Mesendoderm (in vitro differentiated cells): ENCODE measurements around the gene ACACA.

Experiments used
- DNase-seq: peaks from one replicate; pipeline ENCODE4 v3.0.0; 2013
- H2AK5ac ChIP-seq: 2 replicates; pipeline ENCODE4 v1.6.1; 2013; ENCODE audit warnings: low read length, inconsistent platforms
- H2BK120ac ChIP-seq: 2 replicates; pipeline ENCODE4 v1.6.1; 2013; ENCODE audit warnings: low read depth, mild to moderate bottlenecking, low read length, moderate library complexity, mixed read lengths
- H2BK15ac ChIP-seq: replicated peaks from 2 replicates; pipeline ENCODE4 v1.6.1; 2013; ENCODE audit warnings: low read depth, mild to moderate bottlenecking, moderate library complexity
- H2BK5ac ChIP-seq: 2 replicates; pipeline ENCODE4 v1.6.1; 2013; ENCODE audit warnings: low read length, inconsistent platforms
- H3K18ac ChIP-seq: 2 replicates; pipeline ENCODE4 v1.6.1; 2013; ENCODE audit warnings: mild to moderate bottlenecking, low read length, mixed read lengths
- H3K23ac ChIP-seq: one replicate; pipeline ENCODE4 v1.6.1; 2013; ENCODE audit warnings: low read length
- H3K27ac ChIP-seq: 2 replicates; pipeline ENCODE4 v1.5.1; 2013; ENCODE audit warnings: low read depth, mild to moderate bottlenecking, inconsistent platforms, low read length, moderate library complexity
- H3K27me3 ChIP-seq: 2 replicates; pipeline ENCODE4 v1.6.1; 2013; ENCODE audit warnings: low read length, control low read depth, mild to moderate bottlenecking, inconsistent platforms; ENCODE audit not compliant: insufficient read depth, poor library complexity
- H3K36me3 ChIP-seq: 2 replicates; pipeline ENCODE4 v1.6.1; 2013; ENCODE audit warnings: low read length, inconsistent platforms; ENCODE audit not compliant: control insufficient read depth, insufficient read depth
- H3K4ac ChIP-seq: one replicate; pipeline ENCODE4 v1.6.1; 2013; ENCODE audit warnings: low read depth, mild to moderate bottlenecking, low read length, moderate library complexity
- H3K4me1 ChIP-seq: 2 replicates; pipeline ENCODE4 v1.6.1; 2013; ENCODE audit warnings: low read depth, low read length, inconsistent platforms; ENCODE audit not compliant: control insufficient read depth
- H3K4me2 ChIP-seq: 2 replicates; pipeline ENCODE4 v1.6.1; 2013; ENCODE audit warnings: low read length
- H3K4me3 ChIP-seq: 2 replicates; pipeline ENCODE4 v1.5.1; 2013; ENCODE audit warnings: mild to moderate bottlenecking, low read length
- H3K56ac ChIP-seq: one replicate; pipeline ENCODE4 v1.6.1; 2013; ENCODE audit warnings: low read length
- H3K79me1 ChIP-seq: 2 replicates; pipeline ENCODE4 v1.6.1; 2013; ENCODE audit warnings: low read length, inconsistent platforms
- H3K79me2 ChIP-seq: 2 replicates; pipeline ENCODE4 v1.6.1; 2013; ENCODE audit warnings: mild to moderate bottlenecking, low read length; ENCODE audit not compliant: control insufficient read depth, insufficient read depth
- H3K9ac ChIP-seq: 2 replicates; pipeline ENCODE4 v1.6.1; 2013; ENCODE audit warnings: low read length, inconsistent platforms
- H4K5ac ChIP-seq: one replicate; pipeline ENCODE4 v1.6.1; 2013; ENCODE audit warnings: low read length
- H4K8ac ChIP-seq: one replicate; pipeline ENCODE4 v1.6.1; 2013; ENCODE audit warnings: low read depth, mild to moderate bottlenecking, control low read depth, low read length, moderate library complexity
- WGBS: extraction: QIAGEN DNeasy Blood & Tissue Kit; methylation state at CpG from one replicate; pipeline ENCODE4 v1.1.7; 2013; ENCODE audit warnings: low lambda C conversion rate, missing lambda C conversion rate; ENCODE audit not compliant: insufficient coverage; ENCODE audit errors: extremely low coverage; 5-methylcytosine and 5-hydroxymethylcytosine counted together

ACACA gene

DNA sequence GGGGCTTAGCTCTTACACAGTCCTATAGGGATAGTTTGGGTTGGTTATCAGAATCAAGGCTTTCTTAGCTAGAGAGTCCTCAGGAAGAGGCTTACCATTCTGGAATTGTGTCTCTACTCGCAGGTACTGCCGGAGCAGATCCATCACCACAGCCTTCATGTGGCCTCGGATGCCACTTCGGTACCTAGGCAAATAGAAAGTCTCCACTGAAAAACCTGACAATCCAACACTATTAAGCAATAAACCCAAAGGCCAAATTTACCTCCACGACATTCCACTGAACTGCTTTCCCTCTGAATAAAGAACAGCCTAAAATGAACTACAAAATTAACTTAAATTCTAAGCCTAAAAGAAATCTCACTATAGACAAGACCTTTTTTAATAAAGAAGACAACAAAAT is 166.3 kb downstream of the ACACA start:
- no peak overlapping the region for H3K4me2 ChIP-seq
- no peaks in the 10 kb centered on the region for H3K79me2 ChIP-seq
- H3K27me3 ChIP-seq = no peaks in the 10 kb centered on the region
- H3K23ac ChIP-seq = no peak overlapping the region
- H2BK120ac ChIP-seq = no peak overlapping the region
- H3K18ac ChIP-seq = no peak overlapping the region
- no peak overlapping the region for H3K56ac ChIP-seq
- no peak overlapping the region for H3K27ac ChIP-seq
- no peak overlapping the region for H3K4me3 ChIP-seq
- H3K79me1 ChIP-seq = no peaks in the 10 kb centered on the region
- H3K4me1 ChIP-seq = no peaks in the 10 kb centered on the region
- no peak for DNase-seq
- no peak overlapping the region for H4K8ac ChIP-seq
- no peak overlapping the region for H2BK15ac ChIP-seq
- peaks cover 7% of the 10 kb centered on the region for H3K36me3 ChIP-seq
- no peak overlapping the region for H2AK5ac ChIP-seq
- no peak overlapping the region for H2BK5ac ChIP-seq
- no peak overlapping the region for H3K4ac ChIP-seq
- H3K9ac ChIP-seq = no peak overlapping the region
- WGBS = no CpG with 5 or more reads among the region's 5 CpGs
- H4K5ac ChIP-seq = no peak overlapping the region

DNA sequence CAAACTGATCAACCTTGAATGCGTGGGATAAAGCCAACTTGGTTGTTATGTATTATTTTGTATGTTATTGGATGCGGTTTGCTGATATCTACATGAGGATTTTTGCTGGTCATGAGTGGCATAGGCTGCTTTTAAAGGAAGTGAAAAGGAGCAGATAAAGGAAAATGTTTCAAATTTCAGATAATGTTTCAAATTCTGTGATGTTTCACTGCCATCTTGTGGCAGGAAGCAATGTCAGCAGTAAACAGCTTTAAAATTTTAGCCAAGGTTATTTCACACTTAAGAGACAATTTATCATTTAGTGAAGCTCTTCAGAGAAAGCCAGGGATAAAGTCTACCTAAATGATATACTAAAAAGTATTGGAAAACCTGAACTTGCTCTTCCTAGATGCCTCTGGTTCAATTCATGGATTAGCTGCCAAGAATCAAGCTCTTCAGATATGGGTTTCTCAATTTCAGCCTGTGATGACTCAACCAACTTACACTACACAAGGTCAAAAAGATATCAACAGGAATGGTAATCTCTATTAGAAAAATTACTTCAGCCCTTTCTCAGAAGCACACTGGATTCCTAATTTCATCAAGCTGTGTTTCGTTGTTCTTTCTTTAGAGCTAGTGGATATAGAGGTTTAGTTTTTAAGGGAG is 166.8 kb downstream of the ACACA start:
- no peak overlapping the region for H3K4me2 ChIP-seq
- H3K9ac ChIP-seq = no peak overlapping the region
- no peaks in the 10 kb centered on the region for H3K79me2 ChIP-seq
- no peak overlapping the region for H4K8ac ChIP-seq
- no CpG with 5 or more reads among the region's 3 CpGs for WGBS
- H3K56ac ChIP-seq = no peak overlapping the region
- H3K79me1 ChIP-seq = no peaks in the 10 kb centered on the region
- H2BK15ac ChIP-seq = no peak overlapping the region
- H2AK5ac ChIP-seq = no peak overlapping the region
- H4K5ac ChIP-seq = no peak overlapping the region
- no peak overlapping the region for H3K23ac ChIP-seq
- H3K27me3 ChIP-seq = no peaks in the 10 kb centered on the region
- H3K36me3 ChIP-seq = peaks cover 7% of the 10 kb centered on the region
- DNase-seq = peak; percentile 19
- H2BK120ac ChIP-seq = no peak overlapping the region
- no peak overlapping the region for H3K18ac ChIP-seq
- no peak overlapping the region for H3K4me3 ChIP-seq
- no peak overlapping the region for H3K4ac ChIP-seq
- no peaks in the 10 kb centered on the region for H3K4me1 ChIP-seq
- H3K27ac ChIP-seq = no peak overlapping the region
- no peak overlapping the region for H2BK5ac ChIP-seq

DNA sequence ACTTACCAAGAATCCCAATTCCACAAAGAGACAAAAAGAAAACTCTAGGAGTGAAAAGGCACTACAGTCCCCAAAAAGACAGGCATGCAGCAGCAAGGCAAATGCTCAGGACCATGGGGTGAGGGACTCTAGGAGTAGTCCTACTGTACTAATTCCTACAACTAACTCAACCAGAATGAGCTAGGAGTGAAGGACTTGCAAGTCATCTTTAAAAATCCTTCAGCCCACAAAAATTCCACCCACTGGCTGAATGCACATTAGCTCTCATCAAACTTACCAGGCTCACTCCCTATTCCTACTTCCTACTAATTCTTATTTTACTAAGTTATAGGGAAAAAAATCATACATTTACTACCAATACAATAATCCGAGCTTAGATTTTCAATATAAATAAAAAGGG is 172.5 kb downstream of the ACACA start:
- Histone ChIP-seq H3K27ac (no peak overlapping the region), H3K9ac (no peak overlapping the region), H3K4me3 (no peak overlapping the region), H3K56ac (no peak overlapping the region), H3K36me3 (peaks cover 4% of the 10 kb centered on the region), H3K4me1 (no peaks in the 10 kb centered on the region), H3K18ac (no peak overlapping the region), H3K4me2 (no peak overlapping the region), H2AK5ac (no peak overlapping the region), H3K27me3 (no peaks in the 10 kb centered on the region), H4K5ac (no peak overlapping the region), H2BK5ac (no peak overlapping the region), H2BK120ac (no peak overlapping the region), H2BK15ac (no peak overlapping the region), H3K4ac (no peak overlapping the region), H3K79me2 (no peaks in the 10 kb centered on the region), H3K79me1 (no peaks in the 10 kb centered on the region), H4K8ac (no peak overlapping the region), H3K23ac (no peak overlapping the region)
- DNase-seq = no peak
- 100% methylated on average over 1 of the region's 1 CpG for WGBS

DNA sequence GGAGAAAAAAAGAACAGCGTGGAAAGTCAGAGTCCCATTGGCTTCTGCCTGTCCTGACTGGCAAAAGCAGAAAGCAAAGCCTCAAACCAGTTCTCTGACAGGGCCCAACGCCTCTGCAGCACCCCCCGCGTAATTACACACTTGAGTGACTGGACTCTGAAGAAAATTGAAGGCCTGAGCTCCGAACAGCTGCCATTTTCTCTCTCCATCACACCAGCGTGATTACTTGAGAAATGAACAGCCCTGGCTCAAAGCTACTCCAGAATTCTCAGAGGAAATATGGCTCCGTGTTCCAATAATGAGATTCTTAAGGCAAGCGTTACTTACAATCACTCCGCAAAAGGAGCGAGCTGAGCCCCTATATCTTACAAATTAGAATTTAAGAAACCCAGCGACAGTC is 173.6 kb downstream of the ACACA start:
- Histone ChIP-seq H3K79me1 (no peaks in the 10 kb centered on the region), H3K18ac (no peak overlapping the region), H2BK5ac (no peak overlapping the region), H2BK15ac (no peak overlapping the region), H4K5ac (no peak overlapping the region), H3K4me1 (no peaks in the 10 kb centered on the region), H3K23ac (no peak overlapping the region), H3K4me3 (no peak overlapping the region), H3K27me3 (no peaks in the 10 kb centered on the region), H4K8ac (no peak overlapping the region), H3K79me2 (no peaks in the 10 kb centered on the region), H3K4ac (no peak overlapping the region), H3K56ac (no peak overlapping the region), H2AK5ac (no peak overlapping the region), H3K36me3 (peaks cover 2% of the 10 kb centered on the region), H3K9ac (no peak overlapping the region), H2BK120ac (no peak overlapping the region), H3K27ac (no peak overlapping the region), H3K4me2 (no peak overlapping the region)
- no CpG with 5 or more reads among the region's 11 CpGs for WGBS
- DNase-seq = no peak

DNA sequence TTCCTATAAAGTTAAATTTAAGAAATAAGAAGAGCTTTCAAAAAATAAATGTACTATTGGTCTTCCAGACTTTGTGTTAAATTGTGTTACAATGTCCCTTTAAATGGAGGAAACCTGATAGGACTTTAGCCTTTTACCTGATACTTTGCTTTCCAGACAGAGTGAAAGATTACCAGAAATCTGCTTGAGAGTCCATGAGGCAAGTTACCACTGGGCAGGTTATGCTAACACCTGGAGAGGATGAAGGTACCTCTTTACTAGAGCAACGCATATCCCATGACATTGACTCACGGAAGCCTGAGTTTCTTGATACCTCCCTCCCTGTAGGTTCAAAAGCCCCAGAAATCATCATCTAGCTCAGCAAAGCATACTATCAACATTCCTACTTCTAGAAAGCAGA is 174.7 kb downstream of the ACACA start:
- Histone ChIP-seq H3K79me1 (no peaks in the 10 kb centered on the region), H3K27ac (no peak overlapping the region), H2BK5ac (no peak overlapping the region), H3K4ac (no peak overlapping the region), H4K5ac (no peak overlapping the region), H2BK15ac (no peak overlapping the region), H3K4me1 (no peaks in the 10 kb centered on the region), H4K8ac (no peak overlapping the region), H3K18ac (no peak overlapping the region), H3K4me2 (no peak overlapping the region), H2BK120ac (no peak overlapping the region), H3K56ac (no peak overlapping the region), H3K23ac (no peak overlapping the region), H3K4me3 (no peak overlapping the region), H3K27me3 (no peaks in the 10 kb centered on the region), H3K36me3 (peaks cover 2% of the 10 kb centered on the region), H3K79me2 (no peaks in the 10 kb centered on the region), H2AK5ac (no peak overlapping the region), H3K9ac (no peak overlapping the region)
- no CpG with 5 or more reads among the region's 2 CpGs for WGBS
- no peak for DNase-seq

DNA sequence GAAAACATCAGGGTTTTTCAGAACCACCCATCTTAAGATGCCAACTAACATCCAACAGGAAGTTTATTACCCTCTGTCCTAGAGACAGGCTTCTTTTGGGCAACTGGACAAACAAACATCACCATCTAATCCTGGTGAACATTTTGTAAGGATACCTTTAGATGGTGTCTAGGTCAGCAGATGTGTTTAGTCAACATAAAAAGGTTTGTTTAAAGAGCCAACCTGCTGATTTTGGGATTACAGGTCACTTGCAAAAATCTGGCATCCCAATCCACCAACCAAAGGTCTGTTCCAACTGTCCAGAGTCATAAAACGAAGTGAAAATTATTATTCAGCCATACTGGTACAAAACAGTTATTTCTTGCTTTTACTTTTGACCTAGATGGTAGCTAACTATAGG is 176.0 kb downstream of the ACACA start:
- H3K79me2 ChIP-seq = no peaks in the 10 kb centered on the region
- H3K79me1 ChIP-seq = no peaks in the 10 kb centered on the region
- no peak overlapping the region for H3K56ac ChIP-seq
- H4K8ac ChIP-seq = no peak overlapping the region
- no peak overlapping the region for H2BK120ac ChIP-seq
- no peak overlapping the region for H3K23ac ChIP-seq
- no peak overlapping the region for H3K4me2 ChIP-seq
- H3K36me3 ChIP-seq = peaks cover 2% of the 10 kb centered on the region
- no CpG with 5 or more reads among the region's 1 CpG for WGBS
- no peak overlapping the region for H2BK5ac ChIP-seq
- H2AK5ac ChIP-seq = no peak overlapping the region
- peaks cover 2% of the 10 kb centered on the region for H3K4me1 ChIP-seq
- H3K9ac ChIP-seq = no peak overlapping the region
- no peak overlapping the region for H3K4ac ChIP-seq
- no peak overlapping the region for H4K5ac ChIP-seq
- H3K27me3 ChIP-seq = no peaks in the 10 kb centered on the region
- no peak overlapping the region for H3K27ac ChIP-seq
- no peak overlapping the region for H2BK15ac ChIP-seq
- DNase-seq = no peak
- H3K4me3 ChIP-seq = no peak overlapping the region
- no peak overlapping the region for H3K18ac ChIP-seq
